ENCODE measurements around the gene RAET1G.

The RAET1G gene

GRCh38 chr6:149889326-149889725 is 33.6 kb downstream of the RAET1G start:
- Histone ChIP-seq H2BK5ac (ENCODE audit: low read length) (no peak overlapping the region), H3K23ac (ENCODE audit: low read depth, low read length, poor library complexity) (no peak overlapping the region), H3K9me3 (replicated peaks in 1 of 2; ENCODE audit: control insufficient read depth in 2 of 2, insufficient read depth in 1 of 2, low read depth in 1 of 2, low read length in 2 of 2) (no peaks in the 10 kb centered on the region), H3K18ac (ENCODE audit: low read length) (no peak overlapping the region), H2BK12ac (ENCODE audit: low read length) (no peak overlapping the region), H3K4me1 (ENCODE audit: control insufficient read depth in 2 of 2, insufficient read depth in 1 of 2, low read depth in 1 of 2, low read length in 2 of 2) (no peaks in the 10 kb centered on the region), H3K4ac (ENCODE audit: low read length) (no peak overlapping the region), H3K79me1 (ENCODE audit: low read depth, low read length) (no peaks in the 10 kb centered on the region), H3K4me3 (ENCODE audit: low read length in 2 of 2) (no peak overlapping the region), H2AFZ (ENCODE audit: low read length) (no peak overlapping the region), H3K9ac (ENCODE audit: low read depth, low read length, poor library complexity) (no peak overlapping the region), H3K4me2 (ENCODE audit: insufficient read depth, low read length, poor library complexity, severe bottlenecking) (no peak overlapping the region), H4K8ac (ENCODE audit: low read depth, low read length) (no peak overlapping the region), H3K36me3 (replicated peaks in 1 of 2; ENCODE audit: control insufficient read depth in 2 of 2, insufficient read depth in 2 of 2, low read length in 2 of 2) (no peaks in the 10 kb centered on the region), H2AK5ac (ENCODE audit: low read depth, low read length) (no peak overlapping the region), H2BK120ac (ENCODE audit: low read depth, low read length) (no peak overlapping the region), H3K27ac (replicated peaks; ENCODE audit: low read length) (no peak overlapping the region), H3K27me3 (ENCODE audit: control insufficient read depth in 3 of 3, insufficient read depth in 3 of 3, low read depth in 1 of 3, low read length in 3 of 3) (peaks cover 0 to 9% (median 0%) of the 10 kb centered on the region in 3 experiments), H3K14ac (ENCODE audit: low read length) (no peak overlapping the region), H4K91ac (ENCODE audit: low read depth, low read length, poor library complexity) (no peak overlapping the region), H2BK15ac (ENCODE audit: low read length) (no peak overlapping the region)
- no peak for DNase-seq (ENCODE audit: low spot score)
- WGBS, 2 donors (ENCODE audit: extremely low coverage in 2 of 2, insufficient read length in 2 of 2, insufficient replicate concordance in 1 of 2): no CpG with 5 or more reads among the region's 7 CpGs

GRCh38 chr6:149888659-149889058 is 34.3 kb downstream of the RAET1G start:
- no peak overlapping the region for H3K9ac ChIP-seq (ENCODE audit: low read depth, low read length, poor library complexity)
- no CpG with 5 or more reads among the region's 1 CpG for WGBS, 2 donors (ENCODE audit: extremely low coverage in 2 of 2, insufficient read length in 2 of 2, insufficient replicate concordance in 1 of 2)
- no peak overlapping the region for H3K18ac ChIP-seq (ENCODE audit: low read length)
- H3K27ac ChIP-seq (replicated peaks; ENCODE audit: low read length): no peak overlapping the region
- no peak overlapping the region for H2BK120ac ChIP-seq (ENCODE audit: low read depth, low read length)
- H4K91ac ChIP-seq (ENCODE audit: low read depth, low read length, poor library complexity): no peak overlapping the region
- H2BK15ac ChIP-seq (ENCODE audit: low read length): no peak overlapping the region
- H2AFZ ChIP-seq (ENCODE audit: low read length): no peak overlapping the region
- no peak overlapping the region for H3K14ac ChIP-seq (ENCODE audit: low read length)
- DNase-seq (ENCODE audit: low spot score): no peak
- H3K79me1 ChIP-seq (ENCODE audit: low read depth, low read length): no peaks in the 10 kb centered on the region
- H3K9me3 ChIP-seq (replicated peaks in 1 of 2; ENCODE audit: control insufficient read depth in 2 of 2, insufficient read depth in 1 of 2, low read depth in 1 of 2, low read length in 2 of 2): no peaks in the 10 kb centered on the region
- no peak overlapping the region for H3K4me3 ChIP-seq (ENCODE audit: low read length in 2 of 2)
- H3K4ac ChIP-seq (ENCODE audit: low read length): no peak overlapping the region
- peaks cover 0 to 9% (median 0%) of the 10 kb centered on the region in 3 experiments for H3K27me3 ChIP-seq (ENCODE audit: control insufficient read depth in 3 of 3, insufficient read depth in 3 of 3, low read depth in 1 of 3, low read length in 3 of 3)
- H3K23ac ChIP-seq (ENCODE audit: low read depth, low read length, poor library complexity): no peak overlapping the region
- no peaks in the 10 kb centered on the region for H3K4me1 ChIP-seq (ENCODE audit: control insufficient read depth in 2 of 2, insufficient read depth in 1 of 2, low read depth in 1 of 2, low read length in 2 of 2)
- H2BK12ac ChIP-seq (ENCODE audit: low read length): no peak overlapping the region
- H3K36me3 ChIP-seq (replicated peaks in 1 of 2; ENCODE audit: control insufficient read depth in 2 of 2, insufficient read depth in 2 of 2, low read length in 2 of 2): no peaks in the 10 kb centered on the region
- H4K8ac ChIP-seq (ENCODE audit: low read depth, low read length): no peak overlapping the region
- H2AK5ac ChIP-seq (ENCODE audit: low read depth, low read length): no peak overlapping the region
- H3K4me2 ChIP-seq (ENCODE audit: insufficient read depth, low read length, poor library complexity, severe bottlenecking): no peak overlapping the region
- no peak overlapping the region for H2BK5ac ChIP-seq (ENCODE audit: low read length)

DNA sequence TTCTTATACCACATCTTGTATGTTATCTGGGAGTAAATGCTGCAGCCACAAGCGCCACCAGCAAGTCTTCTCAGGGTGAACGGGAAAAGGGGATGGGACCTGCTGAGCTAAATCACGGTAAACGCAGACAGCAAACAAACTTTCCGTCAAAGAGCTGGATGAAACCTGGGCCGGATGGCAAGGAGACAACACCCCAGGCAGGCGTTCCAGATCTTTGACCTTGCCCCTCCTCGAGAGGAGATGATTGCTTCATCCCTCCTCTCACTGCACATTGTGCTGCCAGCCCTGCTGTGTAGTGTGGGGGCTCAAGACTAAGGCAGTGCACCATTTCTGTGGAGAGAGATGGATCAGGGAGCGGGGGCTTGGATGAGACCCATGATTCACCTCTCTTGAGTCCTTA is 34.8 kb downstream of the RAET1G start:
- no peak overlapping the region for H4K8ac ChIP-seq (ENCODE audit: low read depth, low read length)
- WGBS, 2 donors (ENCODE audit: extremely low coverage in 2 of 2, insufficient read length in 2 of 2, insufficient replicate concordance in 1 of 2): no CpG with 5 or more reads among the region's 9 CpGs
- no peak for DNase-seq (ENCODE audit: low spot score)
- no peak overlapping the region for H2AFZ ChIP-seq (ENCODE audit: low read length)
- H3K4me1 ChIP-seq (ENCODE audit: control insufficient read depth in 2 of 2, insufficient read depth in 1 of 2, low read depth in 1 of 2, low read length in 2 of 2): no peaks in the 10 kb centered on the region
- H3K14ac ChIP-seq (ENCODE audit: low read length): no peak overlapping the region
- no peak overlapping the region for H4K91ac ChIP-seq (ENCODE audit: low read depth, low read length, poor library complexity)
- H3K4me3 ChIP-seq (ENCODE audit: low read length in 2 of 2): no peak overlapping the region
- no peak overlapping the region for H3K27ac ChIP-seq (replicated peaks; ENCODE audit: low read length)
- H3K9ac ChIP-seq (ENCODE audit: low read depth, low read length, poor library complexity): no peak overlapping the region
- H3K36me3 ChIP-seq (replicated peaks in 1 of 2; ENCODE audit: control insufficient read depth in 2 of 2, insufficient read depth in 2 of 2, low read length in 2 of 2): no peaks in the 10 kb centered on the region
- no peak overlapping the region for H3K4ac ChIP-seq (ENCODE audit: low read length)
- no peak overlapping the region for H2AK5ac ChIP-seq (ENCODE audit: low read depth, low read length)
- no peak overlapping the region for H2BK15ac ChIP-seq (ENCODE audit: low read length)
- H3K79me1 ChIP-seq (ENCODE audit: low read depth, low read length): no peaks in the 10 kb centered on the region
- H2BK12ac ChIP-seq (ENCODE audit: low read length): no peak overlapping the region
- H3K27me3 ChIP-seq (ENCODE audit: control insufficient read depth in 3 of 3, insufficient read depth in 3 of 3, low read depth in 1 of 3, low read length in 3 of 3): peaks cover 0 to 9% (median 0%) of the 10 kb centered on the region in 3 experiments
- H2BK5ac ChIP-seq (ENCODE audit: low read length): no peak overlapping the region
- no peak overlapping the region for H3K23ac ChIP-seq (ENCODE audit: low read depth, low read length, poor library complexity)
- no peak overlapping the region for H3K18ac ChIP-seq (ENCODE audit: low read length)
- H2BK120ac ChIP-seq (ENCODE audit: low read depth, low read length): no peak overlapping the region
- H3K9me3 ChIP-seq (replicated peaks in 1 of 2; ENCODE audit: control insufficient read depth in 2 of 2, insufficient read depth in 1 of 2, low read depth in 1 of 2, low read length in 2 of 2): no peaks in the 10 kb centered on the region
- no peak overlapping the region for H3K4me2 ChIP-seq (ENCODE audit: insufficient read depth, low read length, poor library complexity, severe bottlenecking)

DNA sequence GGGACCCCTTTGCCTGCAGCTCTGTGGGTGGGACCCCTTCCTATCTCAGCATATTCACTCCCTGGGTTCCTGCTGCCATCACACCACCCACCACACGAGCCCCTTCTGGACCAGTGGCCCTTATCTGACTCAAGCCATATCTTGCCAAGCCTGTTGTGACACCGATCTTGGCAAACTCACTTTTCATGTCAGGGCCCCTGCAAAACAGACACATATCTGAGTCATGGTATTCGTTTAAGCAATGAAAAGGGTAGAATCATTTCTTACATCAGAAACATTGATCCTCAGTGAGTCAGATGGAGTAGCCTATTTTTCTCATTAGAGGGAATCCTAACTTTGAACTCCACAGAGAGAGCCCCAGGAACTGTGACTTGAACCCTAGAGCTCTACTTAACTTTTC is 35.6 kb downstream of the RAET1G start:
- Histone ChIP-seq H3K27me3 (ENCODE audit: control insufficient read depth in 3 of 3, insufficient read depth in 3 of 3, low read depth in 1 of 3, low read length in 3 of 3) (peaks cover 0 to 9% (median 0%) of the 10 kb centered on the region in 3 experiments), H3K79me1 (ENCODE audit: low read depth, low read length) (no peaks in the 10 kb centered on the region), H3K4me2 (ENCODE audit: insufficient read depth, low read length, poor library complexity, severe bottlenecking) (no peak overlapping the region), H3K36me3 (replicated peaks in 1 of 2; ENCODE audit: control insufficient read depth in 2 of 2, insufficient read depth in 2 of 2, low read length in 2 of 2) (no peaks in the 10 kb centered on the region), H2BK12ac (ENCODE audit: low read length) (no peak overlapping the region), H3K4me3 (ENCODE audit: low read length in 2 of 2) (no peak overlapping the region), H2BK15ac (ENCODE audit: low read length) (no peak overlapping the region), H4K8ac (ENCODE audit: low read depth, low read length) (no peak overlapping the region), H3K9me3 (replicated peaks in 1 of 2; ENCODE audit: control insufficient read depth in 2 of 2, insufficient read depth in 1 of 2, low read depth in 1 of 2, low read length in 2 of 2) (no peaks in the 10 kb centered on the region), H2BK120ac (ENCODE audit: low read depth, low read length) (no peak overlapping the region), H2BK5ac (ENCODE audit: low read length) (no peak overlapping the region), H3K4me1 (ENCODE audit: control insufficient read depth in 2 of 2, insufficient read depth in 1 of 2, low read depth in 1 of 2, low read length in 2 of 2) (no peaks in the 10 kb centered on the region), H3K23ac (ENCODE audit: low read depth, low read length, poor library complexity) (no peak overlapping the region), H4K91ac (ENCODE audit: low read depth, low read length, poor library complexity) (no peak overlapping the region), H3K27ac (replicated peaks; ENCODE audit: low read length) (no peak overlapping the region), H3K9ac (ENCODE audit: low read depth, low read length, poor library complexity) (no peak overlapping the region), H3K18ac (ENCODE audit: low read length) (no peak overlapping the region), H2AK5ac (ENCODE audit: low read depth, low read length) (no peak overlapping the region), H2AFZ (ENCODE audit: low read length) (no peak overlapping the region), H3K4ac (ENCODE audit: low read length) (no peak overlapping the region), H3K14ac (ENCODE audit: low read length) (no peak overlapping the region)
- no peak for DNase-seq (ENCODE audit: low spot score)
- WGBS, 2 donors (ENCODE audit: extremely low coverage in 2 of 2, insufficient read length in 2 of 2, insufficient replicate concordance in 1 of 2): no CpG with 5 or more reads among the region's 3 CpGs
